HG02840 (cell line): ENCODE results near the gene APCDD1.

Source experiments
- ATAC-seq: cut with Tn5 transposase; IDR thresholded peaks from one replicate; pipeline ENCODE4 v1.9.1; 2021; ENCODE audit warnings: mild to moderate bottlenecking, moderate library complexity, moderate number of reproducible peaks; ENCODE audit not compliant: unreplicated experiment, low FRiP score

APCDD1 gene

GRCh38 chr18:10453806-10454680 lies at the start of gene APCDD1:
Gene APCDD1, plus strand, starts transcription at chr18:10454635. Its CDS starts 347 bp downstream, at chr18:10454982.
- ATAC-seq, result no peak

GRCh38 chr18:10405014-10405493 lies 49.4 kb upstream of the APCDD1 start:
- ATAC-seq, result no peak

- no peak for ATAC-seq
Observed at GRCh38 chr18:10405816-10406663, 48.4 kb upstream of the APCDD1 start.

GRCh38 chr18:10408131-10408530 lies 46.3 kb upstream of the APCDD1 start:
- no peak for ATAC-seq

GRCh38 chr18:10409041-10409440 lies 45.4 kb upstream of the APCDD1 start:
- ATAC-seq, result no peak

- ATAC-seq, result no peak
Observed at GRCh38 chr18:10410472-10411308, 43.7 kb upstream of the APCDD1 start.

- ATAC-seq, result no peak
Observed at GRCh38 chr18:10412933-10413332, 41.5 kb upstream of the APCDD1 start.

- ATAC-seq, result no peak
Observed at GRCh38 chr18:10413722-10414121, 40.7 kb upstream of the APCDD1 start.

GRCh38 chr18:10414293-10414842 lies 40.1 kb upstream of the APCDD1 start:
- ATAC-seq, result no peak

- no peak for ATAC-seq
Observed at GRCh38 chr18:10416065-10416464, 38.4 kb upstream of the APCDD1 start.

GRCh38 chr18:10417191-10417590 lies 37.2 kb upstream of the APCDD1 start:
- ATAC-seq, result no peak

- ATAC-seq, result no peak
Observed at GRCh38 chr18:10417664-10418063, 36.8 kb upstream of the APCDD1 start.

- no peak for ATAC-seq
Observed at GRCh38 chr18:10418836-10419235, 35.6 kb upstream of the APCDD1 start.

GRCh38 chr18:10419420-10420103 lies 34.9 kb upstream of the APCDD1 start:
- no peak for ATAC-seq

- no peak for ATAC-seq
Observed at GRCh38 chr18:10420561-10421352, 33.7 kb upstream of the APCDD1 start.

- ATAC-seq, result no peak
Observed at GRCh38 chr18:10421859-10422258, 32.6 kb upstream of the APCDD1 start.

- no peak for ATAC-seq
Observed at GRCh38 chr18:10422731-10423130, 31.7 kb upstream of the APCDD1 start.

GRCh38 chr18:10424585-10425307 lies 29.7 kb upstream of the APCDD1 start:
- no peak for ATAC-seq
